ENCODE data around the gene STXBP1.

- TF ChIP-seq CTCF (IDR thresholded peaks at IDR 0.05; ENCODE audit: insufficient read depth, low read length, poor library complexity, severe bottlenecking) (peak; percentile 39), EZH2phosphoT487 (conservative IDR thresholded peaks at IDR 0.05; ENCODE audit: low read length) (no peak)
Measured at GRCh38 chr9:127586537-127586936, 25.5 kb upstream of the STXBP1 start.
